ENCODE data around the gene DNAAF1. TPM values are rescaled to one million over a fixed set of nuclear protein-coding genes. Genes with fewer than 3 reads are reported as not detected.

Gene DNAAF1
- total RNA-seq (2021; fragmentation: NEBNext Ultra II Directional; extraction: Animal tissue kit (Norgen Biotek cat#: 25700)): 0.09 and 0.27 TPM in 2 replicates
- polyA plus RNA-seq (2011; rRNA removed): 0.06 and 0.15 TPM in 2 replicates
- polyA plus RNA-seq (2011; cell fraction: cytosol; rRNA removed): 0.12 TPM
- polyA plus RNA-seq (2011; cell fraction: nucleus; rRNA removed): 0.58 TPM
- polyA plus RNA-seq (2012, experiment 1 of 2): 0.36 to 2.1 TPM (median 0.61 TPM) in 4 replicates
- polyA plus RNA-seq (2012, experiment 2 of 2): 0.25 TPM
- polyA plus RNA-seq (2013, experiment 1 of 2): 0.10 TPM
- polyA plus RNA-seq (2013, experiment 2 of 2): 0.13 TPM
- 0.13 and 0.20 TPM in 2 replicates for polyA minus RNA-seq (2011; rRNA and poly(A)+ RNA removed)
- polyA minus RNA-seq (2011; cell fraction: cytosol; rRNA and poly(A)+ RNA removed): not detected
- not detected for polyA minus RNA-seq (2011; cell fraction: nucleus; rRNA and poly(A)+ RNA removed)
- long read RNA-seq, experiment 1: 0 reads
- long read RNA-seq, experiment 2: 0 reads

- CTCF ChIA-PET (ENCODE audit: partially characterized antibody): interaction anchor here (0.7 to 2.0 kb wide), 5 partner anchors 10 to 42 kb away, joined by 3 to 5 read pairs (median 3); no protein-coding TSS in a partner anchor
- Histone ChIP-seq H3K4me2 (ENCODE audit: insufficient read depth in 1 of 2, low read depth in 2 of 2, low read length in 2 of 2) (peak within 1 kb of the TSS; percentile 89 to 98), H3K18ac (ENCODE audit: extremely low read depth, low read length) (no peak within 1 kb of the TSS)
- peak; percentile 71 for TF ChIP-seq PHF8 (conservative IDR thresholded peaks at IDR 0.05; ENCODE audit: low read depth, low read length)
- TF ChIP-seq TEAD4 (IDR thresholded peaks at IDR 0.05; ENCODE audit: low read depth, low read length): no peak
- peak; percentile 72 to 97; a peak in 2 of 4 replicates for TF ChIP-seq SIN3A (conservative IDR thresholded peaks at IDR 0.05 in 1 of 2, IDR thresholded peaks at IDR 0.05 in 1 of 2; ENCODE audit: low read depth in 1 of 2, low read length in 2 of 2)
- TF ChIP-seq HDAC2 (IDR thresholded peaks at IDR 0.05; ENCODE audit: borderline replicate concordance in 1 of 2, low read depth in 2 of 2, low read length in 2 of 2): no peak
- no peak for TF ChIP-seq SP4 (IDR thresholded peaks at IDR 0.05; ENCODE audit: low read length)
- peak in 1 of 2 experiments; percentile 52; a peak in 2 of 3 replicates for TF ChIP-seq POLR2A (IDR thresholded peaks at IDR 0.05; ENCODE audit: control extremely low read depth in 1 of 2, low read depth in 2 of 2, low read length in 2 of 2)
- no peak for TF ChIP-seq ASH2L (IDR thresholded peaks at IDR 0.05; ENCODE audit: low read length)
- peak; percentile 92 for TF ChIP-seq USF2 (IDR thresholded peaks at IDR 0.05; ENCODE audit: low read length)
Measured at GRCh38 chr16:84144859-84145639, at the start of gene DNAAF1, which contains the start of gene HSDL1. TSS of gene DNAAF1 (plus strand) at chr16:84145308. CDS start at chr16:84145441, 133 bp downstream. TSS of gene HSDL1 (minus strand) at chr16:84145177. CDS start at chr16:84131321, 13,856 bp downstream.

More at GRCh38 chr16:84144859-84145639, at the start of gene DNAAF1, which contains the start of gene HSDL1:
- Histone ChIP-seq H3K79me1 (ENCODE audit: low read depth, low read length) (peaks cover 3% of the 10 kb centered on the region), H4K20me1 (replicated peaks in 1 of 2; ENCODE audit: control insufficient read depth in 1 of 2, insufficient read depth in 2 of 2, low read length in 2 of 2) (peaks cover 0 to 3% of the 10 kb centered on the region in 2 experiments), H4K8ac (ENCODE audit: extremely low read depth, insufficient read depth, low read length) (peak within 1 kb of the TSS; percentile 87), H3K36me3 (ENCODE audit: control insufficient read depth in 2 of 4, insufficient read depth in 4 of 4, low read length in 3 of 4) (peaks cover 0 to 3% (median 0%) of the 10 kb centered on the region in 4 experiments; a peak in 1 of 8 replicates), H2BK5ac (ENCODE audit: low read depth, low read length) (no peak within 1 kb of the TSS; the same call in 1 of the 2 replicates), H4K5ac (ENCODE audit: insufficient read length, low read depth, low read length) (no peak within 1 kb of the TSS), H2AFZ (ENCODE audit: low read length) (peak within 1 kb of the TSS; percentile 63; the same call in 1 of the 2 replicates), H3K14ac (ENCODE audit: insufficient read length) (no peak within 1 kb of the TSS), H3K4ac (replicated peaks; ENCODE audit: insufficient read length, low read depth, low read length) (no peak within 1 kb of the TSS), H3K56ac (replicated peaks; ENCODE audit: insufficient read length, low read depth, low read length) (no peak within 1 kb of the TSS), H2BK20ac (ENCODE audit: low read length) (no peak within 1 kb of the TSS), H3K4me1 (replicated peaks in 1 of 4; ENCODE audit: control insufficient read depth in 3 of 4, insufficient read depth in 4 of 4, low read length in 3 of 4) (peaks cover 0 to 10% (median 2%) of the 10 kb centered on the region in 4 experiments; a peak in 3 of 7 replicates), H2BK12ac (ENCODE audit: low read depth, low read length) (no peak within 1 kb of the TSS), H3K27me3 (replicated peaks in 1 of 4; ENCODE audit: control insufficient read depth in 3 of 4, extremely low read depth in 1 of 4, insufficient read depth in 3 of 4, low read length in 3 of 4) (peaks cover 0 to 7% (median 3%) of the 10 kb centered on the region in 4 experiments; a peak in 2 of 7 replicates), H4K91ac (replicated peaks; ENCODE audit: insufficient read length, low read length) (no peak within 1 kb of the TSS), H2BK120ac (replicated peaks; ENCODE audit: low read depth, low read length) (no peak within 1 kb of the TSS), H2AK5ac (ENCODE audit: low read depth, low read length) (no peak within 1 kb of the TSS), H3K23ac (ENCODE audit: insufficient read length) (no peak within 1 kb of the TSS), H3K9ac (replicated peaks in 1 of 4; ENCODE audit: extremely low read depth in 1 of 4, low read depth in 3 of 4, low read length in 3 of 4) (peak within 1 kb of the TSS; percentile 40 to 73 (median 60)), H2BK15ac (ENCODE audit: low read length) (no peak within 1 kb of the TSS), H3K79me2 (ENCODE audit: control insufficient read depth in 1 of 2, insufficient read depth in 2 of 2, low read length in 2 of 2) (peaks cover 5 to 35% of the 10 kb centered on the region in 2 experiments; a peak in 3 of 4 replicates), H3K4me3 (ENCODE audit: extremely low read depth in 1 of 4, insufficient read depth in 2 of 4, low read depth in 3 of 4, low read length in 4 of 4) (peak within 1 kb of the TSS; percentile 88 to 97 (median 92)), H3K27ac (ENCODE audit: low read depth, low read length) (no peak within 1 kb of the TSS), H3K9me3 (ENCODE audit: insufficient read depth in 2 of 2, low read depth in 1 of 2, low read length in 1 of 2) (no peaks in the 10 kb centered on the region), H3K23me2 (ENCODE audit: low read depth, low read length) (peaks cover 8% of the 10 kb centered on the region; the same call in 1 of the 2 replicates)
- peak; percentile 67 to 99 for DNase-seq (ENCODE audit: low read depth in 1 of 2, low spot score in 2 of 2)
- WGBS, 2 experiments (ENCODE audit: extremely low coverage in 1 of 2, insufficient coverage in 1 of 2, insufficient read length in 1 of 2, insufficient replicate concordance in 2 of 2, low coverage in 1 of 2, low lambda C conversion rate in 2 of 2, missing lambda C conversion rate in 1 of 2): 3% methylated on average over 30 of the region's 89 CpGs; no CpG with 5 or more reads in 1 of the 2 experiments
- POLR2A ChIA-PET (ENCODE audit: partially characterized antibody): interaction anchor here (0.8 to 1.0 kb wide), 3 partner anchors 10 to 28 kb away, joined by 3 to 4 read pairs (median 3); partner anchors contain the start of gene MBTPS1
- no peak for FAIRE-seq

Data from H1 (cell line).